Activated T-cell treated with anti-CD3 and anti-CD28 coated beads, Interleukin-2, amount 50 U/mL, for 72 hours (primary cell): ENCODE results near the gene C19orf18. TPM values are rescaled to one million over a fixed set of nuclear protein-coding genes. Genes with fewer than 3 reads are reported as not detected.

Source experiments
- ATAC-seq, 2 donors: fragments of 150-1000 bp; cut with Tn5 transposase; replicated peaks in 1 of 2; 2 replicates each; pipeline ENCODE4 v1.10.0; 2021; ENCODE audit warnings: moderate library complexity in 2 of 2, mild to moderate bottlenecking in 1 of 2
- DNase-seq, 2 donors: peaks; one replicate each; pipeline ENCODE4 v3.0.0; 2021 to 2022; ENCODE audit warnings: mixed read lengths in 1 of 2
- H3K27ac Mint-ChIP-seq: one replicate; pipeline ENCODE4 v1.8.0; 2022; ENCODE audit warnings: mild to moderate bottlenecking, moderate library complexity, mixed read lengths
- H3K27me3 Mint-ChIP-seq: one replicate; pipeline ENCODE4 v1.8.0; 2022; ENCODE audit warnings: low read depth, mixed read lengths
- H3K36me3 Mint-ChIP-seq, 2 donors: one replicate each; pipeline ENCODE4 v1.8.0; 2022; ENCODE audit warnings: mixed read lengths in 2 of 2, mild to moderate bottlenecking in 1 of 2; ENCODE audit not compliant: insufficient read depth in 2 of 2
- H3K4me1 Mint-ChIP-seq: one replicate; pipeline ENCODE4 v1.8.0; 2022; ENCODE audit warnings: low read depth, mixed read lengths
- H3K4me3 Mint-ChIP-seq, 2 donors: one replicate each; pipeline ENCODE4 v1.8.0; 2022; ENCODE audit warnings: mild to moderate bottlenecking in 2 of 2, mixed read lengths in 2 of 2, moderate library complexity in 2 of 2
- H3K9me3 Mint-ChIP-seq, 2 donors: one replicate each; pipeline ENCODE4 v1.8.0; 2022; ENCODE audit warnings: mixed read lengths in 2 of 2
- total RNA-seq, 2 donors: library from RNA; stranded (reverse); gene quantifications; one replicate each; pipeline ENCODE4 v1.2.3, GENCODE V29; 2022

The C19orf18 gene
- total RNA-seq, 2 donors from 2014 or later: 0.91 to 2.1 TPM

DNA sequence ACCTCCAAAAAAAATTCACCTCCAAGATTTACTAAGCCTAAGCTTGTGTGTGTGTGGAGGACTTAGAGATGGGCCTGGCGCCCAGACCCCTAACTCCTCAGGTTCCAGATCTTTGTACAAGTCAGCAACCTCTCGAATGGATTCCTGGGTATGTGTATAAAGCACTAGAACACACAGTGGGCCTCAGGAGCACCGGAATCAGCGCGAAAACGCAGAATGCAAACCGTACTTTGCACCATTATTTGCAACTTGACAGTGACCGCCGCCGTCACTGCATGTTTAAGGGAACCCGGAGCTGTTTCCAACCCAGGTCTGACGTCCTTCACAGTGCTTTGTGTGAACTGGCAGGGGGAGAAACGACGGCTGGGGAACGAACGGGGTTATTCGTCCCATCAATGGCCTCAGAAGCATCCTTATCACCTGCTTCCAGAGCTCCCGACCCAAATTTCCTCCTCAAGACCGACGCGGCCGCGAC, 27.6 kb upstream of the C19orf18 start:
- Mint-ChIP-seq H3K27ac (peak overlapping the region; percentile 85), H3K36me3 (peaks cover 54 to 87% of the 10 kb centered on the region in 2 donors), H3K4me3 (peak overlapping the region; percentile 89 to 95), H3K9me3 (peaks cover 21 to 32% of the 10 kb centered on the region in 2 donors), H3K4me1 (peaks cover 37% of the 10 kb centered on the region), H3K27me3 (no peaks in the 10 kb centered on the region)
- peak in 1 of 2 donors; percentile 16 for DNase-seq
- ATAC-seq: peak; percentile 4 to 15

DNA sequence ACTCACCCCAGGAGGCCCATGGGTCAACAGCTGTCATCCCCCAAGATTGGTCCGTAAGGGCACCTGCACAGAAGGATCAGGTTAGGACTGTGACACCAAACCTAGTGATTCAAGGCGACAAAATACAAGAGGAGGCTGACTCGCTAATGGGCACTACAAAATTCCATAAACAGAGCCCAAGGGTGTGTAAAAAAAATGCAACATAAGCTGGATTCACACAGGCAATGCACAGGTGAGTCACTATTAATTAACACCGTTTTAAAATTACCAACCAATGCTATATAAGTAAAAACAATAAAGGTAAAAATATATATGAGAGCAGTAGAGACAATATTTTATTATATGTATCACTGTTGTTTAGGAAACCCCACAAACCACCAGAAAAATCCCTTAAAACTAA, 26.3 kb upstream of the C19orf18 start:
- H3K27ac Mint-ChIP-seq: peak overlapping the region; percentile 85
- ATAC-seq: no peak
- no peaks in the 10 kb centered on the region for H3K27me3 Mint-ChIP-seq
- H3K4me3 Mint-ChIP-seq: peak overlapping the region; percentile 89 to 95
- H3K4me1 Mint-ChIP-seq: peaks cover 37% of the 10 kb centered on the region
- DNase-seq: no peak
- peaks cover 19 to 30% of the 10 kb centered on the region in 2 donors for H3K9me3 Mint-ChIP-seq
- peaks cover 49 to 85% of the 10 kb centered on the region in 2 donors for H3K36me3 Mint-ChIP-seq

DNA sequence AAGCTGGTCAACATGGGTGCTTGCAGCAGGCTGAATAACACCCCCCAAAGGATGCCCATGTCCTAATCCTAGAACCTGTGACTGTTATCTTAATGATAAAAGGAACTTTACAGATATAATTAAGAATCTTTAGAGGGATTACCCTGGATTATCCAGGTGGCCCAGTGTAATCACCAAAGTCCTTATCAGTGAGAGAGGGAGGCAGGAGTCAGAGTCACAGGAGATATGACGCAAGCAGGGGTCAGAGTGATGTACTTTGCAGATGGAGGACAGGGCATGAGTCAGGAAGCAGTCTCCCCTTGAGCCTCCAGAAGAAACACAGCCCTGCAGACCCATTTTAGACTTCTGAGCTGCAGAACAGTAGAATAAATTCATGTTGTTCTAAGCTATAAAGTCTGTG, 18.5 kb upstream of the C19orf18 start:
- Mint-ChIP-seq H3K4me1 (no peaks in the 10 kb centered on the region), H3K27ac (no peak overlapping the region), H3K9me3 (peaks cover 22 to 35% of the 10 kb centered on the region in 2 donors), H3K4me3 (no peak overlapping the region), H3K36me3 (peaks cover 51 to 72% of the 10 kb centered on the region in 2 donors), H3K27me3 (no peaks in the 10 kb centered on the region)
- no peak for DNase-seq
- ATAC-seq: no peak

DNA sequence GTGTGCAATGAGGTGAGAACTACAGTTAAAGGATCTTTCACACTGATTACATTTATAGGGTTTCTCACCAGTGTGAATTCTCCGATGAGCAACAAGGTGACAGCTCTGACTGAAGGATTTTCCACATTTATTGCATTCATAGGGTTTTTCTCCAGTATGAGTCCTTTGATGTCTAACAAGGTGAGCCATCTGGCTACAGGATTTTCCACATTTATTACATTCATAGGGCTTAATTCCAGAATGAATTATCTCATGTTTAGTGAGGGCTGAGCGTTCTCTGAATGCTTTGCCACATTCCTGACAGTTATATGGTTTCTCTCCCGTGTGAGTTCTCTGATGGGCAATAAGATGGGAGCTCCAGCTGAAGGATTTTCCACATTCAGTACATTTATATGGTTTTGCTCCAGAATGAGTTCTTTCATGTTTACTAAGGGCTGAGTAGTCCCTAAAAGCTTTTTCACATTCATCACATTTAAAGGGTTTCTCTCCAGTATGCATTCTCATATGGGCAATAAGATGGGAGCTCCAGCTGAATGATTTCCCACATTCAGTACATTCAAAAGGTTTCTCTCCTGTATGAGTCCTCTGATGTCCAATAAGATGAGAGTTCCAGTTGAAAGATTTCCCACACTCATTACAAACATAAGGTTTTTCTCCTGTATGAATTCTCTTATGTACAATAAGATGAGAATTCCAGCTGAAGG, 4.4 kb upstream of the C19orf18 start:
- no peak overlapping the region for H3K4me3 Mint-ChIP-seq

DNA sequence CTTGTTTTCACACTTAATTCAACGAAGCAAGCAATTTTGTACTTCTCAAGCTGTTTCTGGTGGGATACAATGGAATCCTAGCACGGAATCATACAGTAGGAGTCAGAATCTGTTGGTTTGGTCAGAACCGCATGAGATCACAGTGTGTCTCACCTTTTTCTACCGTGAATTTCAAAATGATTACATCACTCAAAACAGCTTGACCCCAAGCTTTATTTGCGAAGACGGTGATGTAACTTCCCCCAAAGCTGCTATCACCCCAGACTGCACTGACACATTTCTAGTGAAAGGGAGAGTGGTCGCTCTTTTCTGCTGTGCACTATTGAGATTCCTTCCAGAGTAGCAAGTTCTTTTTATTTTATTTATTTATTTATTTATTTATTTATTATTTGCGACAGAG, 9.6 kb downstream of the C19orf18 start:
- Mint-ChIP-seq H3K27me3 (no peaks in the 10 kb centered on the region), H3K36me3 (peaks cover 23 to 32% of the 10 kb centered on the region in 2 donors), H3K9me3 (peaks cover 12 to 18% of the 10 kb centered on the region in 2 donors), H3K27ac (no peak overlapping the region), H3K4me3 (no peak overlapping the region), H3K4me1 (no peaks in the 10 kb centered on the region)
- DNase-seq: no peak
- ATAC-seq: no peak

More for the DNA sequence above, 4.4 kb upstream of the C19orf18 start:
- peaks cover 32 to 48% of the 10 kb centered on the region in 2 donors for H3K9me3 Mint-ChIP-seq
- no peaks in the 10 kb centered on the region for H3K27me3 Mint-ChIP-seq
- DNase-seq (no peak), ATAC-seq (no peak)
- no peaks in the 10 kb centered on the region for H3K4me1 Mint-ChIP-seq
- peaks cover 62 to 89% of the 10 kb centered on the region in 2 donors for H3K36me3 Mint-ChIP-seq
- H3K27ac Mint-ChIP-seq: no peak overlapping the region

DNA sequence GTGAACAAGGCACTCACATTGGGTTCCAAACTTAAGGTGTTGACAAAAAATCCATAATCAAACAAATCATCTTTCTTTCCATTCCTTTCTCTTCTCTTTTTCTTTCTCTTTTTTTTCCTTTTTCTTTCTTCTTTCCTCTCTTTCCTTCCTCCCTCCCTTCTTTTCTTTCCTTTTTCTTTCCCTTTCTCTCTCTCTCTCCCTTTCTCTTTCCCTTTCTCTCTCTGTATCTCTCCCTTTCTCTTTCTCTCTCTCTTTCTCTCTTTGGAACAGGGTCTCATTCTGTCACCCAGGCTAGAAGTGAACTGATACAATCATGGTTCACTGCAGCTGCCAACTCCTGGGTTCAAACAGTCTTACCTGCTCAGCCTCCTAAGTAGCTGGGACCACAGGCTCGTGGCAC, 12.5 kb downstream of the C19orf18 start:
- H3K4me3 Mint-ChIP-seq: no peak overlapping the region
- H3K9me3 Mint-ChIP-seq: peaks cover 17 to 18% of the 10 kb centered on the region in 2 donors
- peaks cover 17 to 28% of the 10 kb centered on the region in 2 donors for H3K36me3 Mint-ChIP-seq
- H3K27me3 Mint-ChIP-seq: no peaks in the 10 kb centered on the region
- no peak overlapping the region for H3K27ac Mint-ChIP-seq
- no peaks in the 10 kb centered on the region for H3K4me1 Mint-ChIP-seq
- DNase-seq: no peak
- no peak for ATAC-seq

DNA sequence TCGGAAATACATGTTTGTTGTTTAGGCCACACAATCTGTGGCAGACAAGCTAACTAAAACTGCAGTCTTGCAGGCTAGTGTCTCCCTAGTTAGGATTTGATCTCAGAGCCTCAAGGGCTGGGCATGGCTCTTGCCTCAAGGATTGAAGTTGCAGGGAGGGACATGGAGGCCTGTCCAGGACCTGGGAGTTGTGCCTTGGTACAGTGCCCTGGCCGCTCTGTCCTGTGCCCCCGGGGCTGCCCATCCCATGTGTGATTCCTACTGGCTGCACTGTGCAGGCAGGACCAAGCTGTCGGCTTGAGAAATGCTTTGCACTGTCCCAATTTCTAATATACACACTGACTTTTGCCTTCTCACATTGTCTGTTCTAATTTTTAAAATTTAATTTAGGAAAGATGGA, 19.3 kb downstream of the C19orf18 start:
- no peak for ATAC-seq
- Mint-ChIP-seq H3K4me1 (no peaks in the 10 kb centered on the region), H3K4me3 (no peak overlapping the region), H3K27ac (no peak overlapping the region), H3K27me3 (peaks cover 9% of the 10 kb centered on the region), H3K9me3 (peaks cover 22 to 26% of the 10 kb centered on the region in 2 donors), H3K36me3 (peaks cover 22 to 32% of the 10 kb centered on the region in 2 donors)
- no peak for DNase-seq

DNA sequence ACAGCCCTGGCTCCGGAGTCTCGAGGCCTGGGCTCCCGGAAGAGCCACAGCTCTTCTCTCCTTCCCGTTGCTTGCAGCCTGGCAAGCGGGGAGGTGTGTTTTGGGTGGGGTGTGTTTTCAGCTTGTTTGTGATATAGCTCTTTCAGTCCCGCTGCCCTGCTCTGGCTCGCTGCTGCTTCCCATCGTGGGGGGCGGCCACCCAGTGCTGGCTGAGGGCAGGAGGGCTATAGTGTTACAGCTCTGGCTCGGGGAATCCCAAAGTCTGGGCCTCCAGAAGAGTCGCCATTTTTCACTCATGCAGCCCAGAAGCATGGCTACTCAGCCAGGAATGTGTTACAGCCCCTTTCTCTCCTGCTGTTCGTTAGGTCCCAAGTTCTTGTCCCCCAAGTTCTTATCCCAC, 24.6 kb downstream of the C19orf18 start:
- DNase-seq (no peak), ATAC-seq (no peak)
- Mint-ChIP-seq H3K27me3 (peaks cover 8% of the 10 kb centered on the region), H3K9me3 (peaks cover 19 to 27% of the 10 kb centered on the region in 2 donors), H3K27ac (no peak overlapping the region), H3K36me3 (peaks cover 32 to 35% of the 10 kb centered on the region in 2 donors), H3K4me1 (peaks cover 20% of the 10 kb centered on the region), H3K4me3 (no peak overlapping the region)

DNA sequence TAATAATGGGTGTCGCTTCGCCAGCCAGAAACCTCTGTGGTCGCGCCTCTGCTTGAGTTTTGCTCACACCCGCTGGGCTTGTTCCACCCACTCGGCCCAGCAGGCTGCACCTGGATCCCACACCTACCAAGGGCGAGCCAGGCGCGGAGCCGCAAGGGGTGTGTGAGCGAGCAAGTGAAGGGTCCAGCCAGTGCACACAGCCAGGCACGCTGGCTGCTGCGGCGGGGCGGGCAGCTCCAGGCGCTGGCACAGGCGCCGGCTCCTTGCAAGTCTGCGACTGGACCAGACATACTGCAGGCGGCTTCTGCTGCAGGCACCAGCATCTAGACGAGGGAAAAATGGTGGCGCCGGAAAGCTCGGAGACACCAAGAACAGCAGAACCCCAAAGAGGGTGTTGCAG, 25.0 kb downstream of the C19orf18 start:
- no peak for ATAC-seq
- Mint-ChIP-seq H3K4me3 (no peak overlapping the region), H3K4me1 (peaks cover 20% of the 10 kb centered on the region), H3K27ac (no peak overlapping the region), H3K27me3 (peaks cover 4% of the 10 kb centered on the region), H3K36me3 (peaks cover 33 to 36% of the 10 kb centered on the region in 2 donors), H3K9me3 (peaks cover 16 to 24% of the 10 kb centered on the region in 2 donors)
- no peak for DNase-seq

DNA sequence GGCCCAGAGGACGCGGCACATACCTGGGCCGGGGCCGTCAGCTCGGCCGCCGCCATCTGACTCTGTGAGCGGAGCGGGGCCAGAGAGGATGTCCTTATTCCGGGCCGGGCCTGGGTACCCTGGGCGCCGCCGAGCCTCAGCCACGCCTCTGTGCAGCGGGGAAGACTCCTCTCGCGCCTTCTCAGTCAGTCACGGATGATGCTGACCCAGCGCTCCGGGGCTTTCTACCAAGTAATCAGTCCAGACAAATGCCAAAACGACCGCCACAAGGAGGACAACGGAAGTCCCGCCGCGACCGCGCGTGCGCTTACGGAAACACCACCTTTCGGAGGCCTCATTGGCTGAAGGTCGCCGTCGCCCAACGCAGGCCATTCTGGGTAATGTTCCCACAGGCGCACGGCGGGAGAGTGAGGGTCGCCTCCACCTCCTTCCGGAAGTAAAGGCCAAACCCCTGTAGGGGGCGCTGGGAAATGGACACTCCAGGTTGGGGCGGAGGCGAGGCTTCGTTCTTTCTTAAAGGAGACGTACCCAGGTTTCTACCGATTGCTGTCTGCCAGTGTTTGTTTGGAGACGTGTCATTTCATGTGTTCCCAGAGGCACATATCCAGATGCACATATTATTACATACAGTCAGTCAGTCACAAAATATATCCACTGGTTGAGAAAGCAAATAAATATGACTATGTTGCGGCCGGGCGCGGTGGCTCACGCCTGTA, 26.8 kb downstream of the C19orf18 start, which contains the start of gene ZNF256:
TSS of gene ZNF256 (minus strand) at position 288 of the 716 bp plus-strand sequence. CDS start at position 56, 232 bp downstream.
- Mint-ChIP-seq H3K4me3 (peak within 1 kb of the TSS; percentile 93 to 94), H3K4me1 (peaks cover 20% of the 10 kb centered on the region), H3K36me3 (peaks cover 43 to 46% of the 10 kb centered on the region in 2 donors), H3K9me3 (peaks cover 23 to 38% of the 10 kb centered on the region in 2 donors), H3K27ac (peak within 1 kb of the TSS; percentile 61), H3K27me3 (no peaks in the 10 kb centered on the region)
- ATAC-seq: peak; percentile 98
- DNase-seq: peak; percentile 92 to 96

DNA sequence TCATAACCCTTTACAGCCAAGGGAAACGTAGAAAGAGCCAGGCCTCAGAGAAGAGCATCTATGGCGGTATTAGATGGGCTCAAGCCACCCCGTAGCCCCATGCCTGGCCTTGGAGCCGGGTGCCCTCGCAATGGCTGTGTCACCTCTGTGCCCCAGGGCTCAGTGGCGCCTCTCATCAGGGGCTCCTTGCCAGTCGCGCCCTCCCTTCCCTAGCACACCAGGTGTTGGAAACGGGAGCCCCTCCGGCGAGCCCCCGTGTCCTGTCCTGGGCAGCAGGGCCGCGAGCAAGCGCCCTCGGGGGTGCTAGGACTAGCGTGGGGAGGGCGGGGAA, 27.3 kb downstream of the C19orf18 start:
- Mint-ChIP-seq H3K27ac (no peak overlapping the region), H3K4me3 (peak overlapping the region; percentile 93 to 94), H3K9me3 (peaks cover 29 to 41% of the 10 kb centered on the region in 2 donors), H3K4me1 (peaks cover 20% of the 10 kb centered on the region), H3K27me3 (no peaks in the 10 kb centered on the region), H3K36me3 (peaks cover 48 to 51% of the 10 kb centered on the region in 2 donors)
- ATAC-seq (no peak), DNase-seq (no peak)

DNA sequence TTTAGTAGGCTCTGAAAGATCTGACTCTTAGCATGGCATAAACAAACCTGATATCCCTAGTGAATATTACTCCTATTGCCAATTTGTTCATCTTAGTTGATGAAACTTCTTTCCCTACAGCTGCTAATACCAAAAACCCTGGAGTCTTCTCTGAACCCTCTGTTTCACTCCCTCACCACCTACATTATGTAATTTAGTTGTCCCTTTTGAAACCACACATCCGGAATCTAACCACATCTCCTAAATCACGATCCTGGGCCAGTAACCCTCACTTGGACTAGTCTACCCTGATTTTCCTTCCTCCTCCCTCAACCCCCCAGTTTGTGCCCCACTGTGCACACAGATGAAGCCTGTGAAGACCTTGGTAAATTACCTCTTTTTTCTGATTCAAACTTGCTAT, 28.0 kb downstream of the C19orf18 start:
- DNase-seq (no peak), ATAC-seq (no peak)
- peaks cover 35 to 45% of the 10 kb centered on the region in 2 donors for H3K9me3 Mint-ChIP-seq
- no peaks in the 10 kb centered on the region for H3K27me3 Mint-ChIP-seq
- peak overlapping the region; percentile 93 to 94 for H3K4me3 Mint-ChIP-seq
- H3K4me1 Mint-ChIP-seq: peaks cover 20% of the 10 kb centered on the region
- no peak overlapping the region for H3K27ac Mint-ChIP-seq
- peaks cover 53 to 58% of the 10 kb centered on the region in 2 donors for H3K36me3 Mint-ChIP-seq

DNA sequence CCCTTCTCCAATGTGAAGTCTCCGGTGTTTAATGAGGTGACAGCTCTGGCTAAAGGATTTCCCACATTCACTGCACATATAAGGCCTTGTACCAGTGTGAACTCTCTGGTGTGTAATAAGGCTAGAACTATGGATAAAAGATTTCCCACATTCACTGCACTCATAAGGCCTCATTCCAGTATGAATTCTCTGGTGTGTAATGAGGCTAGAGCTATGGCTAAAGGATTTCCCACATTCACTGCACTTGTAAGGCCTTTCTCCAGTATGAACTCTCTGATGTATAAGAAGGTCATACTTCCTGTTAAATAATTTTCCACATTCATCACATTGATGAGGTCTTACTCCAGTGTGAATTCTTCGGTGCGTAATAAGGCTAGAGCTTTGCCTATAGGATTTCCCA, 32.7 kb downstream of the C19orf18 start:
- Mint-ChIP-seq H3K9me3 (peaks cover 39 to 47% of the 10 kb centered on the region in 2 donors), H3K27ac (no peak overlapping the region), H3K4me1 (peaks cover 11% of the 10 kb centered on the region), H3K27me3 (no peaks in the 10 kb centered on the region), H3K36me3 (peaks cover 66 to 80% of the 10 kb centered on the region in 2 donors), H3K4me3 (no peak overlapping the region)
- no peak for DNase-seq
- ATAC-seq: no peak
